ENCODE results near the gene ORAI2.

The ORAI2 gene

DNA sequence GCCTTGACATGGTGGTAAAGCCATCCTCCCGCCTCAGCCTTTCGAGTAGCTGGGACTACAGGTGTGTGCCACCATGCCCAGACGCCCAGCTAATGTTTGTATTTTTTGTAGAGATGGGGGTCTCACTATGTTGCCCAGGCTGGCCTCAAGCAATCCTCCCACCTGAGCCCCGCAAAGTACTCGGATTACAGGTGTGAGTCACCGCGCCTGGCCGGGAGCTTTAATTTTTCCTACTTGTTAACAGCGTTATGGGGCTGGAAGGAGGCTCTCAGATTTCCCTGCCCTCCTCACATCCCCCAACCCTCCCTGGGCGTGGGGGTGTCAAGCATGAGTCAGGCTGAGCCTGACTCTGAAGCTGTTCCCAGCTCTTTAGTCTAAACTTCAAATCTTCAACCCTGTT lies 23.0 kb downstream of the ORAI2 start:
- no peak for TF ChIP-seq EZH2 (IDR thresholded peaks at IDR 0.05; ENCODE audit: borderline replicate concordance, low read length)
- TF ChIP-seq, protein P1, sequence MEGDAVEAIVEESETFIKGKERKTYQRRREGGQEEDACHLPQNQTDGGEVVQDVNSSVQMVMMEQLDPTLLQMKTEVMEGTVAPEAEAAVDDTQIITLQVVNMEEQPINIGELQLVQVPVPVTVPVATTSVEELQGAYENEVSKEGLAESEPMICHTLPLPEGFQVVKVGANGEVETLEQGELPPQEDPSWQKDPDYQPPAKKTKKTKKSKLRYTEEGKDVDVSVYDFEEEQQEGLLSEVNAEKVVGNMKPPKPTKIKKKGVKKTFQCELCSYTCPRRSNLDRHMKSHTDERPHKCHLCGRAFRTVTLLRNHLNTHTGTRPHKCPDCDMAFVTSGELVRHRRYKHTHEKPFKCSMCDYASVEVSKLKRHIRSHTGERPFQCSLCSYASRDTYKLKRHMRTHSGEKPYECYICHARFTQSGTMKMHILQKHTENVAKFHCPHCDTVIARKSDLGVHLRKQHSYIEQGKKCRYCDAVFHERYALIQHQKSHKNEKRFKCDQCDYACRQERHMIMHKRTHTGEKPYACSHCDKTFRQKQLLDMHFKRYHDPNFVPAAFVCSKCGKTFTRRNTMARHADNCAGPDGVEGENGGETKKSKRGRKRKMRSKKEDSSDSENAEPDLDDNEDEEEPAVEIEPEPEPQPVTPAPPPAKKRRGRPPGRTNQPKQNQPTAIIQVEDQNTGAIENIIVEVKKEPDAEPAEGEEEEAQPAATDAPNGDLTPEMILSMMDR (IDR thresholded peaks at IDR 0.05; ENCODE audit: low read length): no peak
- Histone ChIP-seq H4K20me1 (ENCODE audit: insufficient read depth, low read length) (no peaks in the 10 kb centered on the region), H3K4me3 (ENCODE audit: low read depth, low read length, poor library complexity, severe bottlenecking) (no peak overlapping the region), H3K36me3 (ENCODE audit: insufficient read depth, low read length) (peaks cover 39% of the 10 kb centered on the region), H3K4me2 (ENCODE audit: low read length) (no peak overlapping the region), H3K9me3 (ENCODE audit: low read length) (no peaks in the 10 kb centered on the region), H3F3A (ENCODE audit: insufficient read depth, low read length) (no peaks in the 10 kb centered on the region; the same call in 1 of the 2 replicates), H3K9ac (ENCODE audit: low read length) (no peak overlapping the region), H3K9me2 (ENCODE audit: low read depth, low read length) (no peaks in the 10 kb centered on the region), H2AFZ (ENCODE audit: low read length) (no peak overlapping the region), H3K4me1 (ENCODE audit: insufficient read depth, low read length, severe bottlenecking) (peaks cover 14% of the 10 kb centered on the region), H3K79me2 (ENCODE audit: insufficient read depth, low read length) (no peaks in the 10 kb centered on the region), H3K27me3 (ENCODE audit: insufficient read depth, low read length) (no peaks in the 10 kb centered on the region), H3K27ac (ENCODE audit: low read depth, low read length, poor library complexity, severe bottlenecking) (no peak overlapping the region)

DNA sequence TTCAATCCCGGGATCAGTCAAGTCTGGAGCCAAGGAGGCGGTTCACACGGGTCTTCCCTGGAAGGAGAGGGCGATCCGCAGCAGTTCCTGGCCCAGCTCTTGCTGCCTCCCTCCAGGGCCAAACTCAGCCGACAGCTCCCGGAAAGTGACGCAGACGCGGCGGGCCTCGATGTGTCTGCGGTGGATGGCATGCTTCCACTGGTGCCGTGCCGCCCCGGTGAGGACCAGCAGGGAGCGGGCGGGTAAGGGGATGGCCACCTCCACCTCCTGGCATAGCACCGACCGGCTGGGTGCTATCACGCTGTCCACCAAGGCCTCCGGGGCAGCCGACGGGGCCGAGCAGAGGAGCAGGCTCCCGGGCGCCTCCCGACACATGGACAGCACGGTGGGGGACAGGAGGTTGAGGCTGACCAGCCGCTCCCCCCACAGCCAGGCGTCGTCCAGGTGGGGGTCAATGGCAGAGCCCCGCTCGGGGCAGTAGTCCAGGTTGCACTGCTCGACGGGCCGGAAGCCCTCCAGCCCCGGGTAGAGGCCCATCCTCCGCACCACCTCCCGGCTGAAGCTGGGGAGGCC lies 24.1 kb downstream of the ORAI2 start:
- H3K4me2 ChIP-seq (ENCODE audit: low read length): no peak overlapping the region
- H2AFZ ChIP-seq (ENCODE audit: low read length): no peak overlapping the region
- no peaks in the 10 kb centered on the region for H3K79me2 ChIP-seq (ENCODE audit: insufficient read depth, low read length)
- H3K27me3 ChIP-seq (ENCODE audit: insufficient read depth, low read length): no peaks in the 10 kb centered on the region
- H4K20me1 ChIP-seq (ENCODE audit: insufficient read depth, low read length): no peaks in the 10 kb centered on the region
- TF ChIP-seq, protein P1 (IDR thresholded peaks at IDR 0.05; ENCODE audit: low read length): no peak
- no peaks in the 10 kb centered on the region for H3K9me2 ChIP-seq (ENCODE audit: low read depth, low read length)
- H3K4me1 ChIP-seq (ENCODE audit: insufficient read depth, low read length, severe bottlenecking): peaks cover 8% of the 10 kb centered on the region
- no peak overlapping the region for H3K4me3 ChIP-seq (ENCODE audit: low read depth, low read length, poor library complexity, severe bottlenecking)
- no peaks in the 10 kb centered on the region for H3K9me3 ChIP-seq (ENCODE audit: low read length)
- peaks cover 39% of the 10 kb centered on the region for H3K36me3 ChIP-seq (ENCODE audit: insufficient read depth, low read length)
- no peak overlapping the region for H3K9ac ChIP-seq (ENCODE audit: low read length)
- H3F3A ChIP-seq (ENCODE audit: insufficient read depth, low read length): no peaks in the 10 kb centered on the region; the same call in 1 of the 2 replicates
- H3K27ac ChIP-seq (ENCODE audit: low read depth, low read length, poor library complexity, severe bottlenecking): no peak overlapping the region

DNA sequence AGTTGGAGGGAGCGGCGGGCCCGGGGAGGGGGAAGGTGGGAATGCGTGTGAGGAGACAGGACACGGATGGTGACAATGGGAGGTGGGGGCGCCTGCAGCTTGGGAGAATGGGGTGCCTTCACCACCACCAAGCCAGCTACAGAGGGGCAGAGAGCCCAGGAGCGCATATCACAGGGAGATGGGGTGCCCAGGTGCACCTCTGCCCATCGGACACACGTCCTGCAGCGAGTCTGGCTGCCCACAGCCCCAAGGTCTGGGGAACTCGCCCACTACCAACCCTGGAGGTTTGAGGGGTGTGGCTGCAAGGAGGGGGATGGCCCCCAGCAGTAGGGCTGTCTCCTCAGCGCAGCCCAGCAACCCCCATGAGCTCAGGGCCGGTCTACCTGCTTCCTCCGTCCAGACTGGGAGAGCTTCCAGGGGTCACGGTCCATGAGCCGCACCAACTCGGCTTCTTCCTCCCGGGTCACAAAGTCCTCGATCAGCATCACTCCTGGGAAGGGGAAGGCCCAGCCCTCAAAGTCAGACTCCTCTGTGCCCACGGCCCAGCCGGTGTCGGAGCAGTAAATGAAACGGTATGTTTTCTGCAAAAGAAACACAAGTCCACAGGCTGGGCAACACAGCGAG lies 26.0 kb downstream of the ORAI2 start:
- no peak overlapping the region for H3K9ac ChIP-seq (ENCODE audit: low read length)
- no peak overlapping the region for H3K27ac ChIP-seq (ENCODE audit: low read depth, low read length, poor library complexity, severe bottlenecking)
- H3K79me2 ChIP-seq (ENCODE audit: insufficient read depth, low read length): peaks cover 9% of the 10 kb centered on the region
- H3K9me2 ChIP-seq (ENCODE audit: low read depth, low read length): no peaks in the 10 kb centered on the region
- no peaks in the 10 kb centered on the region for H3K9me3 ChIP-seq (ENCODE audit: low read length)
- peaks cover 39% of the 10 kb centered on the region for H3K36me3 ChIP-seq (ENCODE audit: insufficient read depth, low read length)
- H2AFZ ChIP-seq (ENCODE audit: low read length): no peak overlapping the region
- no peaks in the 10 kb centered on the region for H3K27me3 ChIP-seq (ENCODE audit: insufficient read depth, low read length)
- no peak overlapping the region for H3K4me2 ChIP-seq (ENCODE audit: low read length)
- peaks cover 13% of the 10 kb centered on the region for H3K4me1 ChIP-seq (ENCODE audit: insufficient read depth, low read length, severe bottlenecking)
- H3K4me3 ChIP-seq (ENCODE audit: low read depth, low read length, poor library complexity, severe bottlenecking): no peak overlapping the region
- TF ChIP-seq EZH2 (IDR thresholded peaks at IDR 0.05; ENCODE audit: borderline replicate concordance, low read length): no peak
- TF ChIP-seq, protein P1 (IDR thresholded peaks at IDR 0.05; ENCODE audit: low read length): no peak
- no peaks in the 10 kb centered on the region for H4K20me1 ChIP-seq (ENCODE audit: insufficient read depth, low read length)
- H3F3A ChIP-seq (ENCODE audit: insufficient read depth, low read length): no peaks in the 10 kb centered on the region

Measured in OCI-LY1 (cell line).